RPMI7951 (cell line): ENCODE data around the gene MFSD12. TPM values are rescaled to one million over a fixed set of nuclear protein-coding genes. Genes with fewer than 3 reads are reported as not detected.
"Not testable (repeated sequence)": the region's sequence is repeated elsewhere in the genome, so short reads cannot be mapped to it uniquely, and the experiment has no call there.

Source experiments
- DNase-seq: peaks from one replicate; pipeline ENCODE4 v3.0.0-alpha.2; 2012; ENCODE audit warnings: low read depth
- total RNA-seq: library from RNA; depleted of rRNA; stranded (reverse); fragments of >200 nt; shearing (Covaris generic); gene quantifications from 2 replicates; pipeline ENCODE4 v1.2.3, GENCODE V29; 2014

The MFSD12 gene
- total RNA-seq, 1 experiment from 2014 or later: 205 TPM

GRCh38 chr19:3585301-3586126 lies 28.1 kb upstream of the MFSD12 start, which contains the start of gene GIPC3:
Gene GIPC3, plus strand, starts transcription at chr19:3585478. Its CDS starts 120 bp downstream, at chr19:3585598.
- no peak for DNase-seq

GRCh38 chr19:3584036-3584802 lies 26.8 kb upstream of the MFSD12 start:
- DNase-seq: not testable (repeated sequence)

DNA sequence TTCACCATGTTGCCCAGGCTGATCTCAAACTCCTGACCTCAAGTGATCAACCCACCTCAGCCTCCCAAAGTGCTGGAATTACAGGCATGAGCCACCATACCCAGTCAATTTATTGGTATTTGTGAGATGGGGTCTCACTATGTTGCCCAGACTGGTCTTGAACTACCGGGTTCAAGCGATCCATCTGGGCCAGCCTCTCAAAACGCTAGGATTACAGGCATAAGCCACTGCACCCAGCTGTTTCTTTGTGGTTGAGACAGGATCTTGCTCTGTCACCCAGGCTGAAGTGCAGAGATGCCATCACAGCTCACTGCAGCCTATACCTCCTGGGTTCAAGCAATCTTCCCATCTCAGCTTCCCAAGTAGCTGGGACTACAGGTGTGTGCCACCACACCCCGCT lies 24.4 kb upstream of the MFSD12 start:
- DNase-seq: not testable (repeated sequence)

DNA sequence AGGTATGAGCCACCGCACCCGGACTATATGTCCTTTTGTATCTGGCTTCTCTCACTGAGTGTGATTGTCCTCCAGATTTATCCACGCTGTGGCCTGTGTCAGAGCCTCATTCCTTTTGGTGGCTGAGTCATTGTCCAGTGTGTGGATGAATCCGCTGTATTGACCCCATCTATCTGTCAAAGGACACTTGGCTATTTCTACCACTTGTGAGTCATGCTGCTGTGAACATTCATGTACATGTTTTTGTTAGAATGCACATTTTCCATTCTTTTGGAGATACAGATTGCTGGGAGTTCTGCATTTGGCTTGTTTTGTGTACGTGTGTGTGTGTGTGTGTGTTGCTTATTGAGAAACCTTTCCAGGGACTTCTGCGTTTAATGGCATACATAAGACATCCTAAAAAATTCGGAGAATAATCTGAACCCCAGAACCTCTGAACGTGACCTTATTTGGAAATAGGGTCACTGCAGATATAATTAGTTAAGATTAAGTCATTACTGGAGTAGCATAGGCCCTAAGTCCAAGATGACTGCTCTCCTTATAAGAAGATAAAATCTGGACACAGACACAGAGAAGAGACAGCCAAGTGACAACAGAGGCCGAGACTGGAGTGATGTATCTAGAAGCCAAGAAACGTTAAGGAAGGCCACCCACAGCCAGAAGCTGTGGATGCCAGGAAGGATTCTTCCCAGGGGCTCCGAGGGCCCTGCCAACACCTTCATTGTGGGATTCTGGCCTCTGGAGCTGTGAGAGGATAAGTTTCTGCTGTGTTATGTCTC lies 23.0 kb upstream of the MFSD12 start:
- DNase-seq: peak; percentile 97

DNA sequence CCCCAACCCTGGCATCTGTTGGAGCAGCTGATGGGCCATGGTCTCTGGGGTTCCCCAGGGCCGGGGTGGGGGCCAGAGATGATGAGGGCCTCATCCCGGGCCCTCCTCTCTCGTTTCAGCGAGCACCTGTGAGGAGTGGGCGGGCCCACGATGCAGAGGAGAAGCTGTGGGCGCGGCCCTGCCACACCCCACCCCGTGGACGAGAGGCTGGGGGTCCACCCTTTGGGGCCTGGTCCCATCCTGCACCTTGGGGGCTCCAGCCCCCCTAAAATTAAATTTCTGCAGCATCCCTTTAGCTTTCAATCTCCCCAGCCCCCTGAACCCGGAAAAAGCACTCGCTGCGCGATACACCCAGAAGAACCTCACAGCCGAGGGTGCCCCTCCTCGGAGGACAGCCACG lies 21.0 kb upstream of the MFSD12 start:
- DNase-seq: no peak

DNA sequence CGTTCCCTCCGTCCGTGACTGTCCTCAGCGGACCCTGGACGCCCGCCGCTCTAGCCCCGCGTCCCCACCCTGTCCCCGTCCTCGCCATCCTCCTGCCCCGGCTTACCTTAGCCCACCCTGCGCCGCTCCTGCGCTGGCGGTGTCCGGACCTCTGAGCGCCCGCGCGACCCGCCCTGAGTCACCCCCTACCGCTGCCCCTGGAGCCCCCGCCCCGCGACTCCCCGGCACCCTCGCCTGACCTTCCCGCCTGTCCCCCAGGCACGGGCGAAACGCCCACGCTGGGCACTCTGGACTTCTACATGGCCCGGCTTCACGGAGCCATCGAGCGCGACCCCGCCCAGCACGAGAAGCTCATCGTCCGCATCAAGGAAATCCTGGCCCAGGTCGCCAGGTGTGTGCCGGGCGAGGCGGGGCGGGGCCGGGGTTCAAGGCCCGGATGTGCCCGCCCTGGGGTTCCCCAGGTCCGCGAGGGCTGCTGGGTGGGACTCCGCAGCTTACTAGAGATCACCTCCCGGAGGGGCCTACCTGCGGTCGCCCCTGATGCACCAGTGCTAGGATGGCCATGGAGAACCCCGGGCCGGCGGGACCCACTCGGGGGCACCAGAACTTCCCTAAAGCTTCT lies 20.4 kb upstream of the MFSD12 start:
- DNase-seq: no peak

DNA sequence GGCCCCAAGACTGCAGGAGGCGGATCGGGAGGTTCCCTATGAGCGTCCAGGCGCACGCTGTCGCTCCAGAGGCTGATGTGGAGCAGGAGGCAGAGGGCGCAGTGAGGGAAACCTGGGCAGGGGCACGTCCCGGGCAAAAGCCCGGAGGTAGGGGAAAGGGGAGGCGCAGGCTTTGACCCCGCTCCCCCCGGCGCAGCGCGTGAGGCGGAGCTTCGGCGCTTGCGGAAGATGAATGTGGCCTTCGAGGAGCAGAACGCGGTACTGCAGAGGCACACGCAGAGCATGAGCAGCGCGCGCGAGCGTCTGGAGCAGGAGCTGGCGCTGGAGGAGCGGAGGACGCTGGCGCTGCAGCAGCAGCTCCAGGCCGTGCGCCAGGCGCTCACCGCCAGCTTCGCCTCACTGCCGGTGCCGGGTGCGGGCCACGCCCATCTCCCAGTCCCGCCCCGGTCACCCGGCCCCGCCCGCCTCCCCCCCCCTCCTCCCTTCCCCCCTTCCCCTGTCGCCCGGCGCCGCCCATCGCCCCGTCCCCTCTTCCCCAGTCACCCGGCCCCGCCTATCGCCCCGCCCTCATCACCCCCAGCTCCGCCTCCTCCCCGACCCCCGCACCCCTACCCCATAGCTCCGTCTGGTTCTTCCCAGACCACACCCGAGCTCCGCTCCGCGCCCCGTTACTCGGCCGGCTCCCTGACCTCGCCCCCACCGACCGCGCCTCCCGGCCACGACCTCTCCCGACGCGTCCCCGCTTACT lies 19.5 kb upstream of the MFSD12 start:
- DNase-seq: no peak

- DNase-seq: no peak
Observed at GRCh38 chr19:3575949-3576673, 18.7 kb upstream of the MFSD12 start.

DNA sequence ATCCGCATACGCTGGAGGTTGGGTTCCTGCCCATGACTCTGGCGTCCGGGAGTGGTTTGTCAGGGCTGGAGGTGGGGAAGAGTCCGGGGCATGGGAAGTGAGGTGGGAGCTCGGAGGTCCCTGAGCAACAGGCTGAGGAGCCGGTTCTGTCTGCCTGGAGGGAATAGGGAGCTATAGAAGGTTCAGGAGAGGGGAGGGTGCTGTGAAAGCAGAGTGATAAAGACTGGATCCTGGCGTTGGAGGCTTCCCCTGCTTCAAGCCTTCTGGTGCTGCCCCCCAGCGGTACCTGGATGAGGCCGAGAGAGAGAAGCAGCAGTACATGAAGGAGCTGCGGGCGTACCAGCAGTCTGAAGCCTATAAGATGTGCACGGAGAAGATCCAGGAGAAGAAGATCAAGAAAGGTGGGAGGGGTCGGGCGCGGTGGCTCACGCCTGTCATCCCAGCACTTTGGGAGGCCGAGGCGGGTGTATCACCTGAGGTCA lies 17.9 kb upstream of the MFSD12 start:
- peak; percentile 52 for DNase-seq

GRCh38 chr19:3573858-3574637 lies 16.7 kb upstream of the MFSD12 start:
- DNase-seq: peak; percentile 97

DNA sequence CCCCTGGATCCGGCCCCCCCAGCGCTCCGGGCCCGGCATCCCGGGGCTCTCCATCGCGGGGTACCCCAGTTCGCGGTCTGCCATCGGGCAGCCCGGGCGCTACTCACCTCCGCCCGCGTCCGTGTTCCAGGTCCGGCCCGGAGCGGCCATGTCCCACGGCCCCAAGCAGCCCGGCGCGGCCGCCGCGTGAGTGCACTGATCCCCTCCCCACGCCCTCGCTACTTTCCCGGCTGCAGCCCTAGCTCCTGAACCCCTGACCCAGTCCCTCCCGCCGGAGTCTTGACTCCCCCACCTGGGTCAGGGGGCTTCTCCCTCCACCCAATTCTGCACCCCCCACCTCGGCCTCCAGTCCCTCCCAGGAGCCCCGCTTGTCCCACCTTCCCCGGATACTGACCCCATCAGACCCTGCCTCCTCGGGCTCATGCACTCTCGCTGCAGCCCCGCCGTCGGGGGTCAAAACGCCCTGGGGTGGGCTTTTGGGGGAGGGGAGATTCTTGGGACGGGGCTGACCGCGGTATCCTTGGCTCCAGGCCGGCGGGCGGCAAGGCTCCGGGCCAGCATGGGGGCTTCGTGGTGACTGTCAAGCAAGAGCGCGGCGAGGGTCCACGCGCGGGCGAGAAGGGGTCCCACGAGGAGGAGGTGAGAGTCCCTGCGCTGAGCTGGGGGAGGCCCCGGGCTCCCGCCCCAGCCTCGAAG lies 15.9 kb upstream of the MFSD12 start:
- no peak for DNase-seq

DNA sequence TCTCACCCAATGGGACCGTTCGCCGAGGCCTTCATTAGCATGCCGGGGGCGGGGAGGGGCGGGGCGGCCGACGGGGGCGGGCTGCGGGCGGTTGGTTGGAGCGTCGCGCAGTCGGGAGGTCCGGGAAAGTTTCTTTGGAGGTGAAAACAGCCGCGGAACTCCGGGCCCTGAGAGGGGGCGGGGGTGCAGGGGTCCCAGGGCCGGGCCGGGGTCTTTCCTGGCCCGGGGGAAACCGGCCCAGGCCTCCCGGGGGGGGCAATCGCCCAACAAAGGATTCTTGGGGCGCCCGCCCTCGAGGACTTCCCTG lies 15.4 kb upstream of the MFSD12 start, which contains the start of gene HMG20B:
Gene HMG20B, plus strand, starts transcription at position 90 of the 307 bp plus-strand sequence. CDS start 366 bp downstream, outside the sequence.
- DNase-seq: no peak

DNA sequence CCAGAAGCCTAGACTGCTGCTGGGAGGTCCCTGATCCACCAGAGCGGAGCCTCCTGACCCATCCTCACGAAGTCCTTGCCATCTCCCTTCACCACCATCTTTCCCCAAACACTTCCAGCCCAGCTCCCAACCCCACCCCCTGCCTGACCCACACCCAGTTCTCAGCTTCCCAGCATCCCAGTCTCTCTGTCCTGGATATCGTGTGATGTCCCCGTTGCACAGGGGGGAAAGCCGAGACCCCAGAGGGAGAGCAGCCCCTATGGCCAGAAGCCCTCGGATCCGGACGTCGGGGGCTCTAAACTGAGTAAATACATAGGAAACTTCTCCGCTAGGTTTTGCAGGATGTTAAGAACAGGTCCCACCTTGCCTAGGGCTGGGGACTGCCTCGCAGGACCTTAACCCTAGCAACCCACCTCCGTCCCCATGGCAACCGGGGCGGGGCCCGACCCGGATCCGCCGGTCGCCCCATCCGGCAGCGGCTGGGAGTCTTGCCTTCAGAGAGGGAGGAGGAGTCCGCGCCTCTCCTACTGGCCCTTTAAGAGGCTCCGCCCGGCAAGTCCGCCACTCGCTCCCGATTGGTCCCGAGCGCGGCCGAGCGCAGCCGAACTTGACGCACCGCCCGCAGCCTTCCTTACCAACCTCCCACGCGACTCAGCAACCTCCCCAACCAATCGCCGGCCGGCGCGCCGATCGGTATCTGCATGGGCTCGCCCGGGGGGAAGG lies 14.9 kb upstream of the MFSD12 start:
- DNase-seq: peak; percentile 99

GRCh38 chr19:3570606-3571011 lies 13.2 kb upstream of the MFSD12 start:
- DNase-seq: peak; percentile 76

DNA sequence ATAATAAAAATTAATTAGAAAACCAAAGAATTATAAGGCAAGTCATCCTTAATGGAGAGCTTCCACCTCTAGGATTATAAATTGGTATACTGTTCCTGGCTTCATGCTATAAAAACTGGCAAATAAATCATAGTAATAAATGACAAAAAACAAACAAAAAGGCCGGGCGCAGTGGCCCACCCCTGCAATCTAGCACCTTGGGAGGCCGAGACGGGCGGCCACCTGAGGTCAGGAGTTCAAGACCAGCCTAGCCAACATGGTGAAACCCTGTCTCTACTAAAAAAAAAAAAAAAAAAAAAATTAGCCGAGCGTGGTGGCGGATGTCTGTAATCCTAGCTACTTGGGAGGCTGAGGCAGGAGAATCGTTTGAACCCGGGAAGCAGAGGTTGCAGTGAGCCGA lies 12.7 kb upstream of the MFSD12 start:
- DNase-seq: not testable (repeated sequence)

- DNase-seq: peak; percentile 100
Observed at GRCh38 chr19:3565139-3565538, 7.8 kb upstream of the MFSD12 start.

- DNase-seq: peak; percentile 60
Observed at GRCh38 chr19:3563709-3564524, 6.5 kb upstream of the MFSD12 start.
